Activated CD8-positive, alpha-beta T cell treated with anti-CD3 and anti-CD28 coated beads for 36 hours (primary cell): ENCODE measurements around the gene TCF12. TPM values are rescaled to one million over a fixed set of nuclear protein-coding genes. Genes with fewer than 3 reads are reported as not detected.

Source experiments
- ATAC-seq: fragments of 200-7000 bp; cut with Tn5 transposase; one replicate; pipeline ENCODE4 v1.10.0; 2021; ENCODE audit warnings: mild to moderate bottlenecking, moderate library complexity
- CTCF ChIA-PET: fragments of 350-600 bp; sonication (Branson Sonifier 250); formaldehyde crosslinking; loops from one replicate; lab custom pipeline; 2021; ENCODE audit warnings: antibody characterized with exemption; lab: Charles Lee
- POLR2A ChIA-PET: fragments of 350-600 bp; sonication (Branson Sonifier 250); formaldehyde crosslinking; loops from one replicate; lab custom pipeline; 2021; ENCODE audit warnings: antibody characterized with exemption; lab: Charles Lee
- DNase-seq: peaks from one replicate; pipeline ENCODE4 v3.0.0-alpha.2; 2020
- H3K27ac Mint-ChIP-seq: one replicate; pipeline ENCODE4 v1.8.0; 2021; ENCODE audit warnings: mild to moderate bottlenecking, mixed read lengths
- H3K27me3 Mint-ChIP-seq: one replicate; pipeline ENCODE4 v1.8.0; 2021; ENCODE audit warnings: mixed read lengths
- H3K36me3 Mint-ChIP-seq: one replicate; pipeline ENCODE4 v1.8.0; 2021; ENCODE audit warnings: low read depth, mixed read lengths
- H3K4me1 Mint-ChIP-seq: one replicate; pipeline ENCODE4 v1.8.0; 2021; ENCODE audit warnings: low read depth, mixed read lengths
- H3K4me3 Mint-ChIP-seq: one replicate; pipeline ENCODE4 v1.8.0; 2021; ENCODE audit warnings: mild to moderate bottlenecking, moderate library complexity, mixed read lengths
- H3K9me3 Mint-ChIP-seq: one replicate; pipeline ENCODE4 v1.8.0; 2021; ENCODE audit warnings: mixed read lengths
- intact Hi-C: fragments of 100-400 bp; cut with micrococcal nuclease; formaldehyde crosslinking; loops from one replicate; pipeline ENCODE4 v1.10.0; 2022
- total RNA-seq, 2 experiments: library from RNA; stranded (reverse); gene quantifications; one replicate each; pipeline ENCODE4 v1.2.3, GENCODE V29; 2021
- TF ChIP-seq, protein P1 (sequence below): fragments of 200-600 bp; IDR thresholded peaks from one replicate; pipeline ENCODE4 v1.8.0; 2022; ENCODE audit warnings: antibody characterized with exemption, mild to moderate bottlenecking

The TCF12 gene
- total RNA-seq, 2 experiments from 2014 or later: 60.5 to 67.4 TPM

DNA sequence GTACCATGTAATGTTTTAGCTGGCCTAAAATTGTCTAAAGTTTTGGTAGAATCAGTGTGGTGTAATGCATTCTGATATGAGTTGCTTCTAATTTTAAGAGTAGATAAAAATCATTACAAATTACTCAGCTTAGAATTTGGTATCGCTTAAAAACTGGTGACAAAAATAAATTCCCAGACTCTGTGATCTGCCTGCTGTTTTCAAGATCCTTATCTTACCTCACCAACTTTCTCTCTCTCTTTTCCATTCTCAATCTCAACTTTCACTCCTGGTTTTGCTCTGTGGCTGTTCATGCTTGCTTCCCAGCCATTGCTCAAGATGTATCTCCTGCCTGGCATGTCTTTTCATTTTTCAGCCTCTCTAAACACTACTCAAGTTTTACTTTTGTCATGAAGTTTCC is 45.7 kb downstream of the TCF12 start:
- TF ChIP-seq, protein P1, sequence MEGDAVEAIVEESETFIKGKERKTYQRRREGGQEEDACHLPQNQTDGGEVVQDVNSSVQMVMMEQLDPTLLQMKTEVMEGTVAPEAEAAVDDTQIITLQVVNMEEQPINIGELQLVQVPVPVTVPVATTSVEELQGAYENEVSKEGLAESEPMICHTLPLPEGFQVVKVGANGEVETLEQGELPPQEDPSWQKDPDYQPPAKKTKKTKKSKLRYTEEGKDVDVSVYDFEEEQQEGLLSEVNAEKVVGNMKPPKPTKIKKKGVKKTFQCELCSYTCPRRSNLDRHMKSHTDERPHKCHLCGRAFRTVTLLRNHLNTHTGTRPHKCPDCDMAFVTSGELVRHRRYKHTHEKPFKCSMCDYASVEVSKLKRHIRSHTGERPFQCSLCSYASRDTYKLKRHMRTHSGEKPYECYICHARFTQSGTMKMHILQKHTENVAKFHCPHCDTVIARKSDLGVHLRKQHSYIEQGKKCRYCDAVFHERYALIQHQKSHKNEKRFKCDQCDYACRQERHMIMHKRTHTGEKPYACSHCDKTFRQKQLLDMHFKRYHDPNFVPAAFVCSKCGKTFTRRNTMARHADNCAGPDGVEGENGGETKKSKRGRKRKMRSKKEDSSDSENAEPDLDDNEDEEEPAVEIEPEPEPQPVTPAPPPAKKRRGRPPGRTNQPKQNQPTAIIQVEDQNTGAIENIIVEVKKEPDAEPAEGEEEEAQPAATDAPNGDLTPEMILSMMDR: no peak
- H3K27ac Mint-ChIP-seq: no peak overlapping the region
- no peak for DNase-seq
- ChIA-PET POLR2A (no interaction called here), CTCF (interaction anchor here (0.7 to 1.0 kb wide), 2 partner anchors 13 to 17 kb away, joined by 3 to 4 read pairs; no protein-coding TSS in a partner anchor)
- H3K4me3 Mint-ChIP-seq: no peak overlapping the region
- no peaks in the 10 kb centered on the region for H3K9me3 Mint-ChIP-seq
- no peaks in the 10 kb centered on the region for H3K27me3 Mint-ChIP-seq
- peak; percentile 39 for ATAC-seq
- H3K4me1 Mint-ChIP-seq: peaks cover 58% of the 10 kb centered on the region
- intact Hi-C loops: loop anchor here (10.0 kb wide), 1 partner anchor 49 kb away; the partner anchor contains the start of gene TCF12
- H3K36me3 Mint-ChIP-seq: no peaks in the 10 kb centered on the region

DNA sequence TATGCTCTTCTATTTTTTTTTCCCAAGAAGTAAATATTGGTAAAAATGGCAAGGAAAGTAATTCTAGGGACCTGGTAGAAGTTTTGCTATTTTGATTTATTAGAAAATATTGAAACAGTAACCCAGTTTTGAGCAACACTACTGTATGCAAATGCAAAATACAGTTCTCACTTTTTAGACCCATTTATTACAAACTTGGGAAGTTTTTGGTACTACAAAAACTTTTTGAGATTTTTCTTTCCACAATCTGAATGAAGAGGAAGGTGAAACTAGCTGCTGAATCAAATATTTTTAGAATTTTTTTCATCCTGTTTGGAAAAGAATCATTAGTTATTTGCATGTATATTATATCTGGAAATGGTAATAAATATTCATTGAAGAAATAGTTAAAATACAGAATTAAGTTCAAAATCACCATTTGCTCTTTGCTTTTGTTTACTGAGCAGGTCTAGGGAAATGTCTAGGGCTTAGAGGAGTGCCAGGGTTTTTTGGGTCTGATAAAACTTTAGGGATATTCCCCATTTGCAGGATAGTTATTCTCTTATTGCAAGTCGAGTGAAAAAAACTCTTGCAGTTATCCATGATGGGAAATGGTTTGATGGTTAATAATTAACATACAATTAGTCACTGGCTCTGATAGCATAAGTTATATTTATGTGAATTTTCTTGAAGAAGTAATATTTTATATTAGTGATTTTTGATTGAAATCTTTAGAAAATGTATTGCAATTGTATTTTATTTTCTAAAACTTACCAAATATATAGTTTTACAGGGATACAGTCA is 47.0 kb downstream of the TCF12 start:
- POLR2A ChIA-PET: no interaction called here
- no peaks in the 10 kb centered on the region for H3K27me3 Mint-ChIP-seq
- H3K9me3 Mint-ChIP-seq: no peaks in the 10 kb centered on the region
- no peaks in the 10 kb centered on the region for H3K36me3 Mint-ChIP-seq
- peaks cover 56% of the 10 kb centered on the region for H3K4me1 Mint-ChIP-seq
- ATAC-seq (no peak), DNase-seq (no peak)
- CTCF ChIA-PET: no interaction called here
- no peak overlapping the region for H3K4me3 Mint-ChIP-seq
- intact Hi-C loops: loop anchor here (10.0 kb wide), 1 partner anchor 51 kb away; the partner anchor contains the start of gene TCF12
- H3K27ac Mint-ChIP-seq: no peak overlapping the region
- TF ChIP-seq, protein P1: no peak

DNA sequence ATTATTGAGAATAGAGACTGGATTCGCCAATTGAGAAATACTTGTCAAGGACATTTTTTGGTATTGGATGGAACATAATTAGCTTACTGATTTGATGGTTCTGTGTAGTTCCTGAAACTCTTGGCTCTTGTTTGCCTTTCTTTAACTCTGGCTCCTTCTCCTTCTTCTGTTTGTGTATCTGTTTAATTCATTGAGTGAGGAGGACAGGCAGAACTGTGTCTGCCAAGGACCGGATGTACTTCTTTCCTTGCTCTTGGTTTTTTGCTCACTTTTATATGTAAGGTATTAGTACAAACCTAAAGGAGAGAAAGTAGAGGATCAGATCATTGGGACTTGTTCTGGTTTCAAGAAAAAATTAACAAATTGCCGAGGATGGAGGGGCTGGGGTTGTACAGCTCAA is 48.9 kb downstream of the TCF12 start:
- no peaks in the 10 kb centered on the region for H3K27me3 Mint-ChIP-seq
- no peak overlapping the region for H3K27ac Mint-ChIP-seq
- no peaks in the 10 kb centered on the region for H3K9me3 Mint-ChIP-seq
- ChIA-PET POLR2A (no interaction called here), CTCF (interaction anchor here (1.0 kb wide), 1 partner anchor 15 kb away, joined by 3 read pairs; no protein-coding TSS in a partner anchor)
- peaks cover 59% of the 10 kb centered on the region for H3K4me1 Mint-ChIP-seq
- H3K36me3 Mint-ChIP-seq: no peaks in the 10 kb centered on the region
- ATAC-seq (no peak), DNase-seq (no peak)
- intact Hi-C loops: loop anchor here (10.0 kb wide), 1 partner anchor 53 kb away; the partner anchor contains the start of gene TCF12
- TF ChIP-seq, protein P1: no peak
- no peak overlapping the region for H3K4me3 Mint-ChIP-seq

DNA sequence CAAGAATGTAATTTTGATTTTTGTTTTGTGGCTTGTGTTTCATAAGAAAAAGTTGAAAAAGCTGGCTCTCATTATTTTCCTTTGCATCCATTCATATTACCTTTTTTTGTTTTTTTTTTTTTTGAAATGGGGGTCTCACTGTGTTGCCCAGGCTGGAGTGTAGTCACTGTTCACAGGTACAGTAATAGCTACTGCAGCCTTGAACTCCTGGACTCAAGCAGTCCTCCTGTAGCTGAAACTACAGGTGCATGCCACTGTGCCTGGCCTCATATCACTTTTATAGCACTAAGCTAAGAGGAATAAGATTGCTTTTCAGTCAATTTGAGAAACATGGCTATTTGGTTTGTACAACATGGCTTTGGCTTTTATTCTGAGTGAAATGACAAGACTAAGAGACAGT is 49.8 kb downstream of the TCF12 start:
- POLR2A ChIA-PET: no interaction called here
- DNase-seq (no peak), ATAC-seq (no peak)
- CTCF ChIA-PET: no interaction called here
- Mint-ChIP-seq H3K27me3 (no peaks in the 10 kb centered on the region), H3K27ac (no peak overlapping the region), H3K4me1 (peaks cover 57% of the 10 kb centered on the region), H3K4me3 (no peak overlapping the region), H3K9me3 (no peaks in the 10 kb centered on the region), H3K36me3 (no peaks in the 10 kb centered on the region)
- intact Hi-C loops: loop anchor here (10.0 kb wide), 1 partner anchor 53 kb away; the partner anchor contains the start of gene TCF12
- TF ChIP-seq, protein P1: no peak

DNA sequence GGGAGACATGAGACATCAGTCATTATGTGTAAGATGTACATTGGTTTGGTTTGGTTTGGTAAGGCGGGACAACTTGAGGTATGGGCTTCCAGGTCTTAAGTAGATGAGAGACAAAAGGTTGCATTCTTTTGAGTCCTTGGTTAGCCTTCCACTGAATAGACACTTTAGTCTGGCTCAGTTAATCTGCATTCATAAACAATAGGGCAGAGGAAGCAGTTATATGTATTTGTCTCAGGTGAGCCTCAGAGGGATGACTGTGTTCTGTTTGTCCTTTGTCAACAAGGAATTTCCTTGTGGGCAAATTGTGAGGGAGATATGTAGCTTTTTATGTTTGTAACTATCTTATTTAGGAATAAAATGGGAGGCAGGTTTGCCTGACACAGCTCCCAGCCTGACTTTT is 50.4 kb downstream of the TCF12 start:
- Mint-ChIP-seq H3K36me3 (no peaks in the 10 kb centered on the region), H3K9me3 (no peaks in the 10 kb centered on the region), H3K4me3 (no peak overlapping the region), H3K27ac (no peak overlapping the region), H3K27me3 (no peaks in the 10 kb centered on the region), H3K4me1 (peaks cover 57% of the 10 kb centered on the region)
- intact Hi-C loops: loop anchor here (10.0 kb wide), 1 partner anchor 54 kb away; the partner anchor contains the start of gene TCF12
- DNase-seq (no peak), ATAC-seq (no peak)
- CTCF ChIA-PET: no interaction called here
- POLR2A ChIA-PET: no interaction called here
- TF ChIP-seq, protein P1: no peak
